ENCODE results near the gene ACACA.

The ACACA gene

DNA sequence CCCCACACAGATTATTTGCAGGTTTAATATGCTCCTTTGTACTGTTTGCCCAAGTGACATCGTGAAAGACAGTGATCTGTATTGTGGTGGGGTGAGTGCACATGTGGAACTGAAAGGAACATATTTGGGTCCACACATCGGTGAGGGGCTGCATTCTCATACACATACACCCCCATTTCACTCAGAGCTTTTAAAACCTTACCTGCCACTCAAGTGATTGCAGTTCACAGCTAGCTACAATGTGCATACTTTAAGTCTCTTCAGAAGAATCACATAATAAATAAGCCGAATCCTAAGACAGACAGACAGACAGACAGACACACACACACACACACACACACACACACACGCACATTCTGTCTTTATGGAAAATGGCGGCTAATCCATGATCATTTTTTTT lies 355.3 kb downstream of the ACACA start:
- no peak overlapping the region for H3K27ac ChIP-seq (ENCODE audit: low read depth, low read length)
- H3K4me3 ChIP-seq (ENCODE audit: low read length), result no peak overlapping the region
- no peaks in the 10 kb centered on the region for H3K27me3 ChIP-seq (ENCODE audit: control insufficient read depth, insufficient read depth, low read length)
- no peak overlapping the region for H3K9ac ChIP-seq (ENCODE audit: low read length)
- H3K36me3 ChIP-seq (ENCODE audit: control insufficient read depth, insufficient read depth, low read length), result peaks cover 5% of the 10 kb centered on the region
- H3K4me1 ChIP-seq (ENCODE audit: control insufficient read depth, insufficient read depth, low read length), result no peaks in the 10 kb centered on the region

DNA sequence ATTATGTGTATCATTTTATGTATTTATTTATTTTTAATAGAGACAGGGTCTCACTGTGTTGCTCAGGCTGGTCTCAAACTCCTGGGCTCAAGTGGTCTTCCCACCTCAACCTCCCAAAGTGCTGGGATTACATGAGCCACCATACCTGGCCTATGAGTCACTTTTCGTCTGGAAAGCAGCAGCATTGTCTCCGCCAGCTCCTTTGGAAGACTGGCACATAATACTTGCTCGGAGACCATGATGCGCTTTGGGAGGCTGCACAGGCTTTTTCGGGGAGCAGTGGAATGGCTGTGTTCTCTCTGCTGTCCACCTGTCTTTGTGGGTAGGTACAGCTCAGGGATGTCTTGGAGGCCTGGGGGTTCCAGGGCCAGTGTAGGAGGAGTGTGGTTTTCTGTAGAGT lies 355.7 kb downstream of the ACACA start:
- Histone ChIP-seq H3K9ac (ENCODE audit: low read length) (no peak overlapping the region), H3K4me1 (ENCODE audit: control insufficient read depth, insufficient read depth, low read length) (no peaks in the 10 kb centered on the region), H3K36me3 (ENCODE audit: control insufficient read depth, insufficient read depth, low read length) (peaks cover 5% of the 10 kb centered on the region), H3K4me3 (ENCODE audit: low read length) (no peak overlapping the region), H3K27me3 (ENCODE audit: control insufficient read depth, insufficient read depth, low read length) (no peaks in the 10 kb centered on the region), H3K27ac (ENCODE audit: low read depth, low read length) (no peak overlapping the region)

DNA sequence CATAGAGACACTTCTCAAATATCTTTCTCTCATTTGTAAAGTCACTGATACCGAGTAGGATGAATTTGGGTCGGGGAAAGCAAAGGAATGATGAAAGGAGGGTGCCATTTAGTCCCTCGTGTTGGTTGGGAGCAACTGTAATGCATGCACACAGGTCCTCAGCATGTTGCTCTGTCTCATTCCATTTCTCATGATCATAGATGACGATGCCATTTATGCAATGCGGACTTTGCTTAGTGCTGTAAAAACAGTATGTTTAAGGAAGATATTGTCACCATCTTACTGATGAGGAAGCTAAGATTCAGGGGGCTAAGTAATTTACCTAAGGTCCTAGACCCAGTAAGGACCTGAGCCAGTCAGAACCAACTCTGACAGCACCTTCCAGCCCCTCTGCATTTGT lies 357.8 kb downstream of the ACACA start:
- Histone ChIP-seq H3K36me3 (ENCODE audit: control insufficient read depth, insufficient read depth, low read length) (peaks cover 8% of the 10 kb centered on the region), H3K4me3 (ENCODE audit: low read length) (no peak overlapping the region), H3K4me1 (ENCODE audit: control insufficient read depth, insufficient read depth, low read length) (no peaks in the 10 kb centered on the region), H3K9ac (ENCODE audit: low read length) (no peak overlapping the region), H3K27ac (ENCODE audit: low read depth, low read length) (no peak overlapping the region), H3K27me3 (ENCODE audit: control insufficient read depth, insufficient read depth, low read length) (no peaks in the 10 kb centered on the region)

DNA sequence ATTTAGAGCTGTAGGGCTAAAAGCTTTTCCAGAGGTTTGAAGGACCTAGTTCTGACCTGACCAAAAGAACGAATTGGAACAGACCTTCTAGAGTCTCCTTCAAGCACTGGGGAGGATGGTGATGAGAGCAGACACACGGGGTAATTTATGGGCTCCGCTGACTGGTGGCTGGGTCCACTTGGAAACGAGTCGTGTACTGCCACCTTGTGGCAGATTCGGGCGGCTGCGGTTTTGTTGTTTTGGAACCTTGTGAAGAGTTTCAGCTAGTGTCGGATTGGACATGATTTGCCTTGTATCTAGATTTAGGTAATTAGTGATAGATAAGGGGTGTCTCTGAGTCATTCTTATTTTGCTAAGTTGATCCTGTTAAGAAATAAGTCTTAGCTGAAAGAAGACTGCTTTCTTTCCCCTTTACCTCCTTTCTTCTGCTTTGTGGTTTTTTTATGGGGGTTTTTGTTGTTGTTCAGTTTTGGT lies 359.0 kb downstream of the ACACA start:
- Histone ChIP-seq H3K4me1 (ENCODE audit: control insufficient read depth, insufficient read depth, low read length) (no peaks in the 10 kb centered on the region), H3K9ac (ENCODE audit: low read length) (no peak overlapping the region), H3K36me3 (ENCODE audit: control insufficient read depth, insufficient read depth, low read length) (peaks cover 8% of the 10 kb centered on the region), H3K4me3 (ENCODE audit: low read length) (no peak overlapping the region), H3K27me3 (ENCODE audit: control insufficient read depth, insufficient read depth, low read length) (no peaks in the 10 kb centered on the region), H3K27ac (ENCODE audit: low read depth, low read length) (no peak overlapping the region)

DNA sequence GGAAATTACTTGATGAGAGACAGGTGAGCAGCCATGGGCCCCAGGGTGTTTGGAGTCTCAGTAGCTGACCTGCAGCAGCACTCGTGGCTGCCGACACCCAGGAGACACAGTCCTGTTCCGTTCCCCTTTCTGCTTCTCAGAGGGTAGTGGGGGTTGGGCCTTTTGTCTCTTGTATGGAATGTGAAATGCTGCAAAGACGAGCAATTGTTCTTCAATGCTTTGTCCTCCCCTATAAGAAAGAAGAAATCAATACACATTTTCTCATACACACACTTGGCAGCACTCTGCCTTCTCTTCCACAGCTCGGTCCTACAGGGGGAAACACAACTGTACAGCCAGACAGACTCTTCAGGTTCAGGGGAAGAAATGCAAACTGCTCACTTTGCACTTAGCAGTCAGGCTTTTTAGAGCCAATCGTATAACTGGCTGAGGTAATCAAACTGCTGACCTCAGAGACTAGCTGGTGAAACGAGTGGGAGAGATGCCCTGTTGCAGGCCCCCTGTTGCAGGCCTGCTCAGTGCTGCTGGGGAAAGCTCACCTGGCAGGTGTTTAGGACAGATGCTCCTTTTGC lies 361.2 kb downstream of the ACACA start:
- no peaks in the 10 kb centered on the region for H3K27me3 ChIP-seq (ENCODE audit: control insufficient read depth, insufficient read depth, low read length)
- H3K36me3 ChIP-seq (ENCODE audit: control insufficient read depth, insufficient read depth, low read length), result peaks cover 8% of the 10 kb centered on the region
- H3K9ac ChIP-seq (ENCODE audit: low read length), result no peak overlapping the region
- no peak overlapping the region for H3K4me3 ChIP-seq (ENCODE audit: low read length)
- no peaks in the 10 kb centered on the region for H3K4me1 ChIP-seq (ENCODE audit: control insufficient read depth, insufficient read depth, low read length)
- H3K27ac ChIP-seq (ENCODE audit: low read depth, low read length), result no peak overlapping the region

DNA sequence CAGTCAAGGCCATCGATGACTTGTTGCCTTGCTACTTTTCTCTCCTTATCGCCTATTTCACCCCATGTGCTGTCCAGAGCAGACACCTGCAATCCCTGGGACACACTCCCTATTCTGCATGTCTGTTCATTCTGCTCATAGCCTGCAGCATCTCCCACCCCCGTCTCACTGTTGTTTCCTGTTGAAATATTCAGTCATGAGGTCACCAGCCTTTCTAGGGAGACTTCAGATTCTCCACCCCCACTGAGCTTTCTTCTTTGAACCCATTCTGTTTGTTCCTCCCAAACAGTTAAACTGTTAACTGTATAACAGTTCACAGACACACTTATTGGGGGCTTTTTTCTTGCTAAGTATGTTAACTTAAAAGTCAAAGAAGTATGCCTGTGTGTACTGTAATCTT lies 363.4 kb downstream of the ACACA start:
- no peaks in the 10 kb centered on the region for H3K4me1 ChIP-seq (ENCODE audit: control insufficient read depth, insufficient read depth, low read length)
- no peak overlapping the region for H3K9ac ChIP-seq (ENCODE audit: low read length)
- no peak overlapping the region for H3K27ac ChIP-seq (ENCODE audit: low read depth, low read length)
- H3K36me3 ChIP-seq (ENCODE audit: control insufficient read depth, insufficient read depth, low read length), result peaks cover 3% of the 10 kb centered on the region
- no peak overlapping the region for H3K4me3 ChIP-seq (ENCODE audit: low read length)
- H3K27me3 ChIP-seq (ENCODE audit: control insufficient read depth, insufficient read depth, low read length), result no peaks in the 10 kb centered on the region

DNA sequence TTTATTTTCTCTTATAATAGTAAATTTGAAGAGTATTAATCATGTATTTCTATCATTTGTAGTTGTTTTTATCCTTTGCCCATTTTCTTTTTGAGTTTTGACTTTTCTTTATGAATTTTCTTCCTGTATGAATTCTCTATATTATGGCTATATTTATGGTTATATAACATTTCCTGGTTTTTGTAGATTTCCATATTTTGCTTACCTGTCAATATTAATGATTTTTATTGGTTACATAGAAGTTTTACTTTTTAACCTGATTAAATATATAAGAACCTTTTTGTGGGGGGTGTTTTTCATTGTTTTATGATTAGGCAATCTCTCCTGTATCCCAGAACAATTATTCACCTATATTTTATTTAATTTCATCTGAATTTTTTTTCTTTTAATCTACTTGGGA lies 364.7 kb downstream of the ACACA start:
- no peaks in the 10 kb centered on the region for H3K27me3 ChIP-seq (ENCODE audit: control insufficient read depth, insufficient read depth, low read length)
- H3K9ac ChIP-seq (ENCODE audit: low read length), result no peak overlapping the region
- no peaks in the 10 kb centered on the region for H3K4me1 ChIP-seq (ENCODE audit: control insufficient read depth, insufficient read depth, low read length)
- peaks cover 3% of the 10 kb centered on the region for H3K36me3 ChIP-seq (ENCODE audit: control insufficient read depth, insufficient read depth, low read length)
- H3K4me3 ChIP-seq (ENCODE audit: low read length), result no peak overlapping the region
- no peak overlapping the region for H3K27ac ChIP-seq (ENCODE audit: low read depth, low read length)

DNA sequence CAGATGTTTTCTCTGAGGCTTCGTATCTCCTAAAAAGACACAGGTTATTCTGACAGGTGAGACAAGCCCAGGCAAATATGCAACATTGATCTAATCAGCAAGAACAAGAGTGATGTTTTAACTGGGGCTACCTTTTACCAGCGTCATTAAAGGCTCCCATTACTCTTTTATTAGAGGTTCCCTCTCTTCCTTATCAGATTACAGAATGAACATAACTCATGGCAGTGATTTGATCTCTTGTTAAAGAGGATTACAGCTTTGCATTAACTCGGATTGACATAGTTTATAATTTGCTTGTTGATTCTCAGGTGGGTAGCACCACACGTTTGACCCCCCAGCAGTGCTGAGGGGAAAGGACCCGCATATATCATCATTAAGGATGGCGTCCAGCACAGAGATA lies 367.4 kb downstream of the ACACA start:
- no peaks in the 10 kb centered on the region for H3K27me3 ChIP-seq (ENCODE audit: control insufficient read depth, insufficient read depth, low read length)
- no peaks in the 10 kb centered on the region for H3K4me1 ChIP-seq (ENCODE audit: control insufficient read depth, insufficient read depth, low read length)
- H3K4me3 ChIP-seq (ENCODE audit: low read length), result no peak overlapping the region
- no peak overlapping the region for H3K27ac ChIP-seq (ENCODE audit: low read depth, low read length)
- H3K9ac ChIP-seq (ENCODE audit: low read length), result no peak overlapping the region
- H3K36me3 ChIP-seq (ENCODE audit: control insufficient read depth, insufficient read depth, low read length), result peaks cover 3% of the 10 kb centered on the region

DNA sequence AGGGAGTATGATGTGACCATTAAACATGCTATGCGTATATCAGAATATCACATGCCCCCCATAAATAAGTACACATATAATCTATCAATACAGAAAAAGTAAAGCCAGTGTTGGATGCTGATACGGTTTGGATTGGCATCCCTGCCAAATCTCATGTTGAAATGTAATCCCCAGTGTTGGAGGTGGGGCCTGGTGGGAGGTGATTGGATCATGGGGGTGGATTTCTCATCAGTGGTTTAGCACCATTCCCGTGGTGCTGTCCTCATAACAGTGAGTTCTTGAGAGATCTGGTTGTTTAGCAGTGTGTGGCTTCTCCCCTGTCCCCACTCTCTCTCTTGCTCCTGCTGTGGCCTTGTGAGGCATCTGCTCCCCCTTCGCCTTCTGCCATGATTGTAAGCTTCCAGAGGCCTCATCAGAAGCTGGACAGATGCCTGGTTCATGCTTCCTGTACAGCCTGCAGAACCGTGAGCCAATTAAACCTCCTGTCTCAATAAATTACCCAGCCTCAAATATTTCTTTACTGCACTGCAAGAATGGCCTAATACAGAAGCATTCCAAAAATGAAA lies 369.0 kb downstream of the ACACA start:
- Histone ChIP-seq H3K4me1 (ENCODE audit: control insufficient read depth, insufficient read depth, low read length) (no peaks in the 10 kb centered on the region), H3K27me3 (ENCODE audit: control insufficient read depth, insufficient read depth, low read length) (no peaks in the 10 kb centered on the region), H3K36me3 (ENCODE audit: control insufficient read depth, insufficient read depth, low read length) (no peaks in the 10 kb centered on the region), H3K4me3 (ENCODE audit: low read length) (no peak overlapping the region), H3K9ac (ENCODE audit: low read length) (no peak overlapping the region), H3K27ac (ENCODE audit: low read depth, low read length) (no peak overlapping the region)

All from rectal smooth muscle tissue (tissue), 1 donor.